Vagina (tissue), 2 donors: ENCODE measurements around the gene PTPRN2.

ENCODE experiments used
- POLR2A ChIP-seq, 2 donors: fragments of 450-650 bp; IDR thresholded peaks; one replicate each; pipeline ENCODE4 v1.6.1; 2017; ENCODE audit warnings: antibody characterized with exemption in 2 of 2, mild to moderate bottlenecking in 2 of 2, moderate library complexity in 2 of 2
- POLR2AphosphoS5 ChIP-seq, 2 donors: sonication (generic); formaldehyde crosslinking; IDR thresholded peaks; one replicate each; pipeline ENCODE4 v1.9.0; 2017; ENCODE audit warnings: antibody characterized with exemption in 2 of 2, mild to moderate bottlenecking in 2 of 2, low read depth in 1 of 2; ENCODE audit not compliant: insufficient read depth in 1 of 2
- TF ChIP-seq, protein P1 (sequence below), 3 experiments: fragments of 450-650 bp in 2 of 3; fragments of 200-600 bp in 1 of 3; sonication (generic) in 1 of 3; IDR thresholded peaks; one replicate each; pipeline ENCODE4 v1.5.1; 2017 to 2019; ENCODE audit warnings: antibody characterized with exemption in 3 of 3, mild to moderate bottlenecking in 2 of 3, moderate library complexity in 2 of 3

DNA sequence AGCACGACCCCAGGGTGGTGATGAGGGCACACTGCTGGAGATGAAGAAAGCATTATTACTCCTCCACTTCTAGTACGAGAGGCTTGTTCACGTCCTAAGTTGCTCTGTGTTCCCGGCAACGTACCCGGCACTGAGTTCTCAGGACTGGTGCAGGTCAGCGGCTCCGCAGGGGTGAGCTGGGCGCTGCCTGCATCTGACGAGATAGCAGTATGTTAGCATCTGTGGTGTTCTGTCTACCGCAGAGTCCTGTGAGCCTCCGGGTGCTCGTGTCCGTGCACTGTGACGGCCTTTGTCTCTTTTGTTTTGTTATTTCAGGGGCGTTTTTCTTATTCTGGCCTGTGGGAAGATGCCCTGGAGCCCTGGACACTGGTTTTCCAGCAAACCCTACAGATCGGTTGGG, 743.0 kb downstream of the PTPRN2 start:
- TF ChIP-seq, protein P1, sequence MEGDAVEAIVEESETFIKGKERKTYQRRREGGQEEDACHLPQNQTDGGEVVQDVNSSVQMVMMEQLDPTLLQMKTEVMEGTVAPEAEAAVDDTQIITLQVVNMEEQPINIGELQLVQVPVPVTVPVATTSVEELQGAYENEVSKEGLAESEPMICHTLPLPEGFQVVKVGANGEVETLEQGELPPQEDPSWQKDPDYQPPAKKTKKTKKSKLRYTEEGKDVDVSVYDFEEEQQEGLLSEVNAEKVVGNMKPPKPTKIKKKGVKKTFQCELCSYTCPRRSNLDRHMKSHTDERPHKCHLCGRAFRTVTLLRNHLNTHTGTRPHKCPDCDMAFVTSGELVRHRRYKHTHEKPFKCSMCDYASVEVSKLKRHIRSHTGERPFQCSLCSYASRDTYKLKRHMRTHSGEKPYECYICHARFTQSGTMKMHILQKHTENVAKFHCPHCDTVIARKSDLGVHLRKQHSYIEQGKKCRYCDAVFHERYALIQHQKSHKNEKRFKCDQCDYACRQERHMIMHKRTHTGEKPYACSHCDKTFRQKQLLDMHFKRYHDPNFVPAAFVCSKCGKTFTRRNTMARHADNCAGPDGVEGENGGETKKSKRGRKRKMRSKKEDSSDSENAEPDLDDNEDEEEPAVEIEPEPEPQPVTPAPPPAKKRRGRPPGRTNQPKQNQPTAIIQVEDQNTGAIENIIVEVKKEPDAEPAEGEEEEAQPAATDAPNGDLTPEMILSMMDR (IDR thresholded peaks at IDR 0.05): no peak
- TF ChIP-seq POLR2A (IDR thresholded peaks at IDR 0.05) (no peak), POLR2AphosphoS5 (IDR thresholded peaks at IDR 0.05; ENCODE audit: insufficient read depth in 1 of 2, low read depth in 1 of 2) (no peak)
